Glutamatergic neuron (in vitro differentiated cells): ENCODE measurements around the gene BCORL1. TPM values are rescaled to one million over a fixed set of nuclear protein-coding genes. Genes with fewer than 3 reads are reported as not detected.

Source experiments
- DNase-seq: peaks from one replicate; pipeline ENCODE4 v3.0.0; 2022
- H3K27ac Mint-ChIP-seq: one replicate; pipeline ENCODE4 v1.8.0; 2020; ENCODE audit warnings: mild to moderate bottlenecking, mixed read lengths, inconsistent platforms; ENCODE audit not compliant: unreplicated experiment
- H3K27me3 Mint-ChIP-seq: one replicate; pipeline ENCODE4 v1.8.0; 2020; ENCODE audit warnings: mild to moderate bottlenecking, moderate library complexity, mixed read lengths, inconsistent platforms; ENCODE audit not compliant: unreplicated experiment
- H3K36me3 Mint-ChIP-seq: one replicate; pipeline ENCODE4 v1.8.0; 2020; ENCODE audit warnings: mild to moderate bottlenecking, mixed read lengths, inconsistent platforms; ENCODE audit not compliant: unreplicated experiment
- H3K4me1 Mint-ChIP-seq: one replicate; pipeline ENCODE4 v1.8.0; 2020; ENCODE audit warnings: mild to moderate bottlenecking, low read depth, mixed read lengths, inconsistent platforms; ENCODE audit not compliant: unreplicated experiment
- H3K4me3 Mint-ChIP-seq: one replicate; pipeline ENCODE4 v1.8.0; 2020; ENCODE audit warnings: mild to moderate bottlenecking, mixed read lengths, inconsistent platforms; ENCODE audit not compliant: unreplicated experiment
- H3K9me3 Mint-ChIP-seq: one replicate; pipeline ENCODE4 v1.8.0; 2020; ENCODE audit warnings: mild to moderate bottlenecking, moderate library complexity, mixed read lengths, inconsistent platforms; ENCODE audit not compliant: unreplicated experiment
- total RNA-seq: library from RNA; stranded (reverse); fragmentation: NEBNext Ultra II Directional; extraction: Animal tissue kit (Norgen Biotek cat#: 25700); gene quantifications from one replicate; pipeline ENCODE4 v1.2.1, GENCODE V29; 2021; ENCODE audit not compliant: unreplicated experiment
- TF ChIP-seq, protein P1 (sequence below): fragments of 200-600 bp; sonication (generic); IDR thresholded peaks from one replicate; pipeline ENCODE4 v1.5.0; 2021; ENCODE audit not compliant: partially characterized antibody, unreplicated experiment

Gene BCORL1
- total RNA-seq, 1 donor from 2014 or later: 14.7 TPM

DNA sequence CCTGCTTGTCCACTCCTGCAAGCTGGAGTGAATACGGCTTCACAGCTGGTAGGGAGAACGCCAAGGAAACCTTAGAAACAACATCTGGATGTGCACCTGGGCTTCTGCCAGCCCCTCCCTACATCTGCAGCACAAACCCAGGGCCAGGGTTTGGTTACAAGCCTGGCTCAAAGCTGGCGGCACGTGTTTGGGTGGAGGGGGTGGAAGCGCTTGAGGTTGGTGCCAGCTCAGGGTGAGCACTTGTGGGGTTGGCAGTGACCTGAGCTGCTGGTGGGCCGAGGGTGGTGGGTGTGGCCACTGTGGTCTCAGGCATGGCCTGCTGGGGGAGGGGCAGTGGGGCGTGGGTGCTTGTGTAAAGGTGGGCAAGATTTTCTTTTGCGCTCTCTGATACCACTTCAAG lies 112.3 kb downstream of the BCORL1 start:
- Mint-ChIP-seq H3K4me3 (no peak overlapping the region), H3K4me1 (peaks cover 5% of the 10 kb centered on the region), H3K9me3 (peaks cover 2% of the 10 kb centered on the region), H3K36me3 (no peaks in the 10 kb centered on the region), H3K27me3 (no peaks in the 10 kb centered on the region), H3K27ac (no peak overlapping the region)
- TF ChIP-seq, protein P1, sequence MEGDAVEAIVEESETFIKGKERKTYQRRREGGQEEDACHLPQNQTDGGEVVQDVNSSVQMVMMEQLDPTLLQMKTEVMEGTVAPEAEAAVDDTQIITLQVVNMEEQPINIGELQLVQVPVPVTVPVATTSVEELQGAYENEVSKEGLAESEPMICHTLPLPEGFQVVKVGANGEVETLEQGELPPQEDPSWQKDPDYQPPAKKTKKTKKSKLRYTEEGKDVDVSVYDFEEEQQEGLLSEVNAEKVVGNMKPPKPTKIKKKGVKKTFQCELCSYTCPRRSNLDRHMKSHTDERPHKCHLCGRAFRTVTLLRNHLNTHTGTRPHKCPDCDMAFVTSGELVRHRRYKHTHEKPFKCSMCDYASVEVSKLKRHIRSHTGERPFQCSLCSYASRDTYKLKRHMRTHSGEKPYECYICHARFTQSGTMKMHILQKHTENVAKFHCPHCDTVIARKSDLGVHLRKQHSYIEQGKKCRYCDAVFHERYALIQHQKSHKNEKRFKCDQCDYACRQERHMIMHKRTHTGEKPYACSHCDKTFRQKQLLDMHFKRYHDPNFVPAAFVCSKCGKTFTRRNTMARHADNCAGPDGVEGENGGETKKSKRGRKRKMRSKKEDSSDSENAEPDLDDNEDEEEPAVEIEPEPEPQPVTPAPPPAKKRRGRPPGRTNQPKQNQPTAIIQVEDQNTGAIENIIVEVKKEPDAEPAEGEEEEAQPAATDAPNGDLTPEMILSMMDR: no peak
- DNase-seq: no peak

- DNase-seq: no peak
- no peaks in the 10 kb centered on the region for H3K27me3 Mint-ChIP-seq
- H3K4me3 Mint-ChIP-seq: no peak overlapping the region
- peaks cover under 1% of the 10 kb centered on the region for H3K9me3 Mint-ChIP-seq
- peaks cover 5% of the 10 kb centered on the region for H3K4me1 Mint-ChIP-seq
- TF ChIP-seq, protein P1: no peak
- H3K27ac Mint-ChIP-seq: no peak overlapping the region
- no peaks in the 10 kb centered on the region for H3K36me3 Mint-ChIP-seq
These were observed 113.0 kb downstream of the BCORL1 start for GRCh38 chrX:130095249-130096030.

DNA sequence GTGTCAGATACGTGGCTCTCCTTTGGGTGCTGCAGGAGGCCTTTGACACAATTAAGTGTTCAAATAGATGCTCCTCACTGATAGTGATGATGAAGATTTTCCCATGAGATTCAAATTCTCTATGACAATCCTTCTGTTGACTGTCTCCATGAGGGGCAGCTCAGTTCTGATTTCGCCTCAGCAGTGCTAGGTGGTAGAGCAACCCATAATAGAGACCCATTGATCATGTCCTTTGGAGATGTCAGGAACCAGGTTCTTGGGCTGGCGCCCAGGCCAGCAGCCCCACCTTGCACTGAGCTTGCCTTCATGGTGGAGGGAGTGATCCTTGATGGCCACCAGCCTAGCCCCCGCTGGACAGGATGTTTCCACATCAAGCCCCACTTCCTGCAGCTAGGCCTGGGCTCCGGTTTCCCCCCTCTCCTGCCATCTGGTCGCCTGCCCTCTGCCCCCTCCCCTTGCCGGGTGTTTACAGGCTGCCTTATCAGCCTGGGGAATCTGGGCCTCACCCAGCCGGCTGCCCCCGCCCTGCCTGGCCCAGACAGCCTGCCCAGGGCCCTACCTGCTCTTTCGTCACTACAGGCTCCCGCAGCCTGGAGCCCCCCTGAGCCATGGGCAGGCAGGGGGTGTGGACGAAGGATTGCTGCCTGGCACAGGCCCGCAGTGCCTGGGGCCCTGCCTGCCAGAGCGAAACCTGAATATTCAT lies 115.2 kb downstream of the BCORL1 start:
- Mint-ChIP-seq H3K27me3 (no peaks in the 10 kb centered on the region), H3K4me1 (peaks cover 5% of the 10 kb centered on the region), H3K36me3 (no peaks in the 10 kb centered on the region), H3K4me3 (no peak overlapping the region), H3K9me3 (no peaks in the 10 kb centered on the region), H3K27ac (no peak overlapping the region)
- TF ChIP-seq, protein P1: no peak
- DNase-seq: no peak

DNA sequence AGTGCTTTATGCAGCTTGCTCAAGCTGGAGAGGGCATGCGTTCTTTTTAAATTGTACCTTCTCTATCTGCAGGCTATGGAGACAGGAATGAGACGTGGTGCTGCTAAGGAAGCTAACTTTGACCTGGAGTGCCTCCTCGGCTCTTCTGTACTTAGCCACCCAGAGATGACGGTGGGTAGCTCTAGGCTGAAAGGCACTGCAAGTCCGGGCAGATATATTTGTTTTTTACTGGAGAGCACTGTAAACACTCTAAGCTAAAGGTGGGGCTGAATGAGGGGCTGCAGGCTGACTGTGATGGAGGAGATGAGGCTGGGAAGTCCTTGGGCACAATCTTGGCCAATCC lies 115.7 kb downstream of the BCORL1 start:
- Mint-ChIP-seq H3K4me3 (no peak overlapping the region), H3K4me1 (peaks cover 5% of the 10 kb centered on the region), H3K27ac (no peak overlapping the region), H3K27me3 (no peaks in the 10 kb centered on the region), H3K9me3 (peaks cover under 1% of the 10 kb centered on the region), H3K36me3 (no peaks in the 10 kb centered on the region)
- DNase-seq: no peak
- TF ChIP-seq, protein P1: no peak

GRCh38 chrX:130100180-130100579 lies 117.7 kb downstream of the BCORL1 start:
- Mint-ChIP-seq H3K27me3 (no peaks in the 10 kb centered on the region), H3K9me3 (peaks cover 1% of the 10 kb centered on the region), H3K4me3 (no peak overlapping the region), H3K36me3 (no peaks in the 10 kb centered on the region), H3K27ac (no peak overlapping the region), H3K4me1 (peaks cover 5% of the 10 kb centered on the region)
- DNase-seq: no peak
- TF ChIP-seq, protein P1: no peak
